Astrocyte (in vitro differentiated cells and primary cell): ENCODE data around the gene GLIS2. TPM values are rescaled to one million over a fixed set of nuclear protein-coding genes. Genes with fewer than 3 reads are reported as not detected.

ENCODE experiments used
- DNase-seq: peaks from one replicate; pipeline ENCODE4 v3.0.0-alpha.2; 2010; ENCODE audit warnings: low read depth
- FAIRE-seq: peaks from 2 replicates; lab custom pipeline; 2011; peaks lifted over from hg19 to GRCh38; lab: Jason Lieb, UNC
- H2AFZ ChIP-seq: 2 replicates; pipeline ENCODE4 v1.6.0; 2012; ENCODE audit warnings: low read depth, low read length, inconsistent platforms
- H3K27ac ChIP-seq: 2 replicates; pipeline ENCODE4 v1.5.1; 2011; ENCODE audit warnings: low read depth, low read length, inconsistent platforms
- H3K27me3 ChIP-seq: 2 replicates; pipeline ENCODE4 v1.6.0; 2011; ENCODE audit warnings: low read length, inconsistent platforms; ENCODE audit not compliant: insufficient read depth
- H3K36me3 ChIP-seq: 2 replicates; pipeline ENCODE4 v1.5.1; 2011; ENCODE audit warnings: low read length, inconsistent platforms; ENCODE audit not compliant: insufficient read depth
- H3K4me1 ChIP-seq: 2 replicates; pipeline ENCODE4 v1.5.1; 2011; ENCODE audit warnings: low read length, inconsistent platforms; ENCODE audit not compliant: insufficient read depth
- H3K4me2 ChIP-seq: 2 replicates; pipeline ENCODE4 v1.6.0; 2012; ENCODE audit warnings: low read length, inconsistent platforms
- H3K4me3 ChIP-seq: 2 replicates; pipeline ENCODE4 v1.5.1; 2011; ENCODE audit warnings: low read depth, mild to moderate bottlenecking, low read length, inconsistent platforms; ENCODE audit not compliant: insufficient read depth
- H3K79me2 ChIP-seq: 2 replicates; pipeline ENCODE4 v1.6.0; 2012; ENCODE audit warnings: mild to moderate bottlenecking, low read length, inconsistent platforms; ENCODE audit not compliant: insufficient read depth
- H3K9ac ChIP-seq: 2 replicates; pipeline ENCODE4 v1.6.0; 2012; ENCODE audit warnings: mild to moderate bottlenecking, low read length, inconsistent platforms
- H3K9me3 ChIP-seq: 2 replicates; pipeline ENCODE4 v1.5.1; 2012; ENCODE audit warnings: low read depth, mild to moderate bottlenecking, low read length, inconsistent platforms; ENCODE audit not compliant: insufficient read depth
- H4K20me1 ChIP-seq: 2 replicates; pipeline ENCODE4 v1.6.0; 2012; ENCODE audit warnings: low read length, inconsistent platforms; ENCODE audit not compliant: insufficient read depth
- H3K27ac Mint-ChIP-seq: one replicate; pipeline ENCODE4 v1.8.0; 2021; ENCODE audit warnings: mild to moderate bottlenecking, mixed read lengths; ENCODE audit not compliant: unreplicated experiment
- H3K27me3 Mint-ChIP-seq: one replicate; pipeline ENCODE4 v1.8.0; 2021; ENCODE audit warnings: low read depth, mixed read lengths; ENCODE audit not compliant: unreplicated experiment
- H3K36me3 Mint-ChIP-seq: one replicate; pipeline ENCODE4 v1.8.0; 2021; ENCODE audit warnings: low read depth, mixed read lengths; ENCODE audit not compliant: unreplicated experiment
- H3K4me1 Mint-ChIP-seq: one replicate; pipeline ENCODE4 v1.8.0; 2021; ENCODE audit warnings: low read depth, mixed read lengths; ENCODE audit not compliant: unreplicated experiment
- H3K4me3 Mint-ChIP-seq: one replicate; pipeline ENCODE4 v1.8.0; 2021; ENCODE audit warnings: mild to moderate bottlenecking, moderate library complexity, mixed read lengths; ENCODE audit not compliant: unreplicated experiment
- H3K9me3 Mint-ChIP-seq: one replicate; pipeline ENCODE4 v1.8.0; 2021; ENCODE audit warnings: mild to moderate bottlenecking, mixed read lengths; ENCODE audit not compliant: unreplicated experiment
- CTCF ChIP-seq: IDR thresholded peaks from 2 replicates; pipeline ENCODE4 v1.5.1; 2011; ENCODE audit warnings: low read depth, mild to moderate bottlenecking, inconsistent platforms, low read length, moderate library complexity; ENCODE audit not compliant: insufficient read depth
- EZH2 ChIP-seq: IDR thresholded peaks from 2 replicates; pipeline ENCODE4 v1.6.1; 2012; ENCODE audit warnings: mild to moderate bottlenecking, low read length, inconsistent platforms; ENCODE audit not compliant: insufficient read depth
- total RNA-seq: library from RNA; stranded (reverse); gene quantifications from 2 replicates; pipeline ENCODE4 v1.2.1, GENCODE V29; 2021

GLIS2 gene
- total RNA-seq, 1 donor from 2014 or later: 18.9 TPM

GRCh38 chr16:4316864-4317531 lies 1.1 kb downstream of the GLIS2 start:
- Histone ChIP-seq H3K36me3 (no peaks in the 10 kb centered on the region), H3K9ac (peak overlapping the region; percentile 78), H4K20me1 (peaks cover 56% of the 10 kb centered on the region), H3K4me3 (peak overlapping the region; percentile 72), H3K27me3 (no peaks in the 10 kb centered on the region), H3K4me1 (peaks cover 48% of the 10 kb centered on the region), H3K4me2 (peak overlapping the region; percentile 96), H3K9me3 (no peaks in the 10 kb centered on the region), H3K79me2 (peaks cover 57% of the 10 kb centered on the region), H3K27ac (no peak overlapping the region), H2AFZ (no peak overlapping the region)
- FAIRE-seq (no peak), DNase-seq (no peak)
- no peak overlapping the region for H3K27ac Mint-ChIP-seq
- TF ChIP-seq EZH2 (no peak), CTCF (no peak)
- H3K9me3 Mint-ChIP-seq: no peaks in the 10 kb centered on the region
- peak overlapping the region; percentile 85 for H3K4me3 Mint-ChIP-seq
- H3K27me3 Mint-ChIP-seq: no peaks in the 10 kb centered on the region
- H3K4me1 Mint-ChIP-seq: peaks cover 2% of the 10 kb centered on the region
- no peaks in the 10 kb centered on the region for H3K36me3 Mint-ChIP-seq

GRCh38 chr16:4317532-4318450 lies 1.9 kb downstream of the GLIS2 start:
- peak overlapping the region; percentile 78 for H3K9ac ChIP-seq
- H3K4me3 ChIP-seq: peak overlapping the region; percentile 72
- Mint-ChIP-seq H3K4me1 (peaks cover 2% of the 10 kb centered on the region), H3K9me3 (no peaks in the 10 kb centered on the region), H3K36me3 (no peaks in the 10 kb centered on the region), H3K27ac (no peak overlapping the region), H3K4me3 (peak overlapping the region; percentile 67), H3K27me3 (no peaks in the 10 kb centered on the region)
- FAIRE-seq: no peak
- no peaks in the 10 kb centered on the region for H3K36me3 ChIP-seq
- no peaks in the 10 kb centered on the region for H3K27me3 ChIP-seq
- no peak overlapping the region for H2AFZ ChIP-seq
- H4K20me1 ChIP-seq: peaks cover 63% of the 10 kb centered on the region
- H3K79me2 ChIP-seq: peaks cover 65% of the 10 kb centered on the region
- DNase-seq: peak; percentile 42
- H3K4me1 ChIP-seq: peaks cover 48% of the 10 kb centered on the region
- H3K4me2 ChIP-seq: peak overlapping the region; percentile 96
- peak overlapping the region; percentile 25 for H3K27ac ChIP-seq
- no peaks in the 10 kb centered on the region for H3K9me3 ChIP-seq
- no peak for TF ChIP-seq CTCF
